Right lobe of liver (tissue), 6 donors: Measurements from ENCODE around the gene BTG2. TPM values are rescaled to one million over a fixed set of nuclear protein-coding genes. Genes with fewer than 3 reads are reported as not detected.

Experiments
- ATAC-seq, 4 donors: fragments of 200-7000 bp; cut with Tn5 transposase; one replicate each; pipeline ENCODE4 v1.9.1; 2020; ENCODE audit warnings: mild to moderate bottlenecking in 4 of 4, moderate library complexity in 4 of 4
- DNase-seq, 3 donors: peaks; one replicate each; pipeline ENCODE4 v3.0.0-alpha.2; 2020
- H3K27ac ChIP-seq, 3 donors: fragments of 200-600 bp; one replicate each; pipeline ENCODE4 v1.8.0; 2022
- H3K27me3 ChIP-seq, 2 donors: fragments of 200-600 bp; one replicate each; pipeline ENCODE4 v1.8.0; 2022
- H3K36me3 ChIP-seq, 4 donors: fragments of 200-600 bp; sonication (generic) in 1 of 4; one replicate each; pipeline versions ENCODE4 v1.5.1 to v1.8.0; 2017 to 2022; ENCODE audit warnings: control low read depth in 1 of 4
- H3K4me1 ChIP-seq, 4 donors: fragments of 200-600 bp; sonication (generic) in 1 of 4; one replicate each; pipeline versions ENCODE4 v1.5.1 to v1.8.0; 2017 to 2022; ENCODE audit warnings: control low read depth in 1 of 4
- H3K4me3 ChIP-seq, 3 donors: fragments of 200-600 bp; one replicate each; pipeline ENCODE4 v1.8.0; 2022
- H3K9me3 ChIP-seq, 4 donors: fragments of 200-600 bp; sonication (generic) in 1 of 4; one replicate each; pipeline versions ENCODE4 v1.5.1 to v1.8.0; 2017 to 2022; ENCODE audit warnings: control low read depth in 1 of 4
- POLR2A ChIP-seq: fragments of 450-650 bp; IDR thresholded peaks from one replicate; pipeline ENCODE4 v1.6.1; 2017; ENCODE audit warnings: antibody characterized with exemption, mild to moderate bottlenecking
- WGBS: methylation state at CpG from one replicate; pipeline ENCODE4 v1.1.6; 2018; ENCODE audit warnings: low coverage, low lambda C conversion rate; ENCODE audit not compliant: insufficient coverage; ENCODE audit errors: missing lambda C conversion rate; 5-methylcytosine and 5-hydroxymethylcytosine counted together
- intact Hi-C, 2 donors: fragments of 100-400 bp; cut with DNase I; formaldehyde crosslinking; loops; one replicate each; pipeline versions ENCODE4 v1.11.2 to v1.14.1; 2022
- total RNA-seq, 6 experiments: library from RNA; depleted of rRNA in 2 of 6; stranded (reverse); fragments of >200 nt in 2 of 6; fragmentation: NEBNext Ultra II Directional in 3 of 6; extraction: Animal tissue kit (Norgen Biotek cat#: 25700) in 3 of 6; gene quantifications; one replicate each; pipeline versions ENCODE4 v1.1.0 to v1.2.4, GENCODE V29; 2016 to 2023
- TF ChIP-seq, protein P1 (sequence below), 4 donors: fragments of 200-600 bp in 3 of 4; fragments of 450-650 bp in 1 of 4; IDR thresholded peaks; one replicate each; pipeline versions ENCODE4 v1.5.1 to v1.8.0; 2016 to 2022; ENCODE audit warnings: antibody characterized with exemption in 4 of 4, mild to moderate bottlenecking in 2 of 4
- donor health status: DM: no; HTN: yes; CAD: no.
- donor health status: DM: no; HTN: no; CAD: no.
- donor health status: DM: no; HTN: no; CAD: no.
- donor health status: DM: no; HTN: yes; CAD: no.
- donor health status: DM: no; HTN: yes; CAD: no.

BTG2 gene
- total RNA-seq, 6 experiments from 2014 or later: 2.0 to 11.2 (median 5.4) TPM

DNA sequence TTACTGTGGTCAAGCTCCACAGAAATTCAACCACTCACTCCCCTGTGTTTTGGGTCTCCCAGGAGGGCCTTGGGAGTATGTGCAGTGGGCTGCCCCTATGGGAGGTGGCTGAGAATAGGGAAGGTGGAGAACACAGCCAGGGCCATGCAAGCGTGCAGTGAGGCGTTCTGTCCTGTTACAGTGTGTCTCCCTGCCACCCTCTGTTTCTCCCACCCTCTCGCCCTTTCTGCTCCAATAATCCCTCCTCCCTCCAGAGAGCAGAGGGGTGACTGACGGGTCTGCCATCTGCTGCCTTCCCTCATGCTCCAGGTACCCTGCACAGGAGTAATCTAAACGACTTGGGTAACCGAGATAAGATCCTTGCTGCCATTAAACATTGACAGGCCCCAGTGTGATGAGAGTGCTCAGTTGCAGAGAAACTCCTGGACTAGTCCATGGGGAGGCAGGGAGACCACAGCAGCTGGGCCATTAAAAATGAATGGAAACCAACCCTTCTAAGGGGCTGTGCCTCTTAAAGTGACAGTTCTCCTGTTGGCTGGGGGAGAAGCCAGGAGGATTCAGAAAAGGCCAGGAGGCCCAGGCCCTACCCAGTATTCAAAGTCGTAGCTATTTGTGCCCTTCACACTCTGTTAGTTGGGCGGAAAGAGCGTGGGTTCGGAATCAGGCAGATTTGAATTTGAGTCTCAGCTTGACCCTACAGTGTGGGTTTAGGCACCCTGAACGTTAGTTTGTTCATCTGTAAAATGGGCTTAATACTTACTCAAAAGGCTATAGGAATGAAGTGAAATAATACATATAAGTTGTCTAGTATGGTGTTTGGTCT lies 22.4 kb upstream of the BTG2 start:
- H3K4me1 ChIP-seq: no peaks in the 10 kb centered on the region
- no peaks in the 10 kb centered on the region for H3K36me3 ChIP-seq
- DNase-seq (peak in 1 of 3 donors; percentile 33), ATAC-seq (no peak)
- no peak overlapping the region for H3K4me3 ChIP-seq
- WGBS: 67% methylated on average over 8 of the region's 11 CpGs
- TF ChIP-seq, protein P1, sequence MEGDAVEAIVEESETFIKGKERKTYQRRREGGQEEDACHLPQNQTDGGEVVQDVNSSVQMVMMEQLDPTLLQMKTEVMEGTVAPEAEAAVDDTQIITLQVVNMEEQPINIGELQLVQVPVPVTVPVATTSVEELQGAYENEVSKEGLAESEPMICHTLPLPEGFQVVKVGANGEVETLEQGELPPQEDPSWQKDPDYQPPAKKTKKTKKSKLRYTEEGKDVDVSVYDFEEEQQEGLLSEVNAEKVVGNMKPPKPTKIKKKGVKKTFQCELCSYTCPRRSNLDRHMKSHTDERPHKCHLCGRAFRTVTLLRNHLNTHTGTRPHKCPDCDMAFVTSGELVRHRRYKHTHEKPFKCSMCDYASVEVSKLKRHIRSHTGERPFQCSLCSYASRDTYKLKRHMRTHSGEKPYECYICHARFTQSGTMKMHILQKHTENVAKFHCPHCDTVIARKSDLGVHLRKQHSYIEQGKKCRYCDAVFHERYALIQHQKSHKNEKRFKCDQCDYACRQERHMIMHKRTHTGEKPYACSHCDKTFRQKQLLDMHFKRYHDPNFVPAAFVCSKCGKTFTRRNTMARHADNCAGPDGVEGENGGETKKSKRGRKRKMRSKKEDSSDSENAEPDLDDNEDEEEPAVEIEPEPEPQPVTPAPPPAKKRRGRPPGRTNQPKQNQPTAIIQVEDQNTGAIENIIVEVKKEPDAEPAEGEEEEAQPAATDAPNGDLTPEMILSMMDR (IDR thresholded peaks at IDR 0.05): no peak
- TF ChIP-seq POLR2A: no peak
- no peaks in the 10 kb centered on the region for H3K27me3 ChIP-seq
- no peak overlapping the region for H3K27ac ChIP-seq
- intact Hi-C loops: no loop called here
- H3K9me3 ChIP-seq: no peaks in the 10 kb centered on the region

DNA sequence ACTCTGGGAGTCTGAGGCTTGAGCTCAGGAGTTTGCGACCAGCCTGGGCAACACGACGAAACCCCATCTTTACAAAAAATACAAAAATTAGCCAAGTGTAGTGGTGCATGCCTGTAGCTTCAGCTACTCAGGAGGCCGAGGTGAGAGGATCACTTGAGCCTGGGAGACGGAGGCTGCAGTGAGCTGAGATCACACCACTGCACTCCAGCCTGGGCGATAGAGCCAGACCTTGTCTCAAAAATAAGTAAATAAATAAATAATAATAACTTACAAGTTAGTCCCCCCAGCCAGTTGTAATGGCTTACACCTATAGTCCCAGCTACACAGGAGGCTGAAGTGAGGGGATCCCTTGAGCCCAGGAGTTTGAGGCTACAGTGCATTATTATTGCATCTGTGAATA lies 21.7 kb upstream of the BTG2 start:
- no peaks in the 10 kb centered on the region for H3K4me1 ChIP-seq
- 88% methylated on average over 6 of the region's 6 CpGs for WGBS
- DNase-seq: peak in 1 of 3 donors; percentile 18

DNA sequence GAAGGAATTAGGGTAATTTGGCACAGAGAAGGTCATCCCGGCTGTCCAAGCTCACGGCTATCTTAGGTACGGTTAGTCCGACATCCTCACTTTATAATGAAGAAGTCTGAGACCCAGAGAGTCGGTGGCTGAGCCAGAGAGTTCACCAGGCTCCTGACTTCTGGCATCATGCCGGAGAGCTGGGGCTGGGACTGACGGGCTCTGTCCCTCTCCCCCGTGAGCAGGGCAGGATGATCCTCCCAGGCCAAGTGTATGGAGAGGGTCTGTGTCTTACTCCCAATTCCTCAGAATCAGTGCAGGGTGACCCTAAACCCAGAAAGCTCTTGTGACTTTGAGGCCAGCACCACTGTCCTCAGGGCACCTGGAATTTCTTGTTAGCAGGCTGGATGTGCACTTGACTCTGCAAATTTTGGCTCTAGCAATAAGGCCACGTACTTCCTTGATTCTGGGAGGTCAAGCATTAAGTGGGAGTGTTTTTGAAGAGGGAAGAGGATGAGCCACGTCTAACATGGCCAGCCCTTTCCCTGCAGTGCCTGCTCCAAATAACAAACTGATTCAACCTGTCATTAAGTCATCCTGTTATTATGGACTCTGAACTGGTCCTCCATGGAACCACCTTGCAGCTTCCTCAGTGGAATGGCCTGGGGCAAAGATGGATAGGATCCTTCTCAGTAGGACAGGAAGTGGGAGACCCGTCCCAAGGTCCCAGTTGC lies 20.8 kb upstream of the BTG2 start:
- H3K4me1 ChIP-seq: no peaks in the 10 kb centered on the region
- ATAC-seq (no peak), DNase-seq (peak in 1 of 3 donors; percentile 46)

More for the DNA sequence above, 21.7 kb upstream of the BTG2 start:
- no peak for ATAC-seq
- Histone ChIP-seq H3K4me3 (no peak overlapping the region), H3K36me3 (no peaks in the 10 kb centered on the region), H3K27me3 (no peaks in the 10 kb centered on the region), H3K9me3 (no peaks in the 10 kb centered on the region), H3K27ac (no peak overlapping the region)
- TF ChIP-seq, protein P1 (IDR thresholded peaks at IDR 0.05): no peak
- no peak for TF ChIP-seq POLR2A
- intact Hi-C loops: no loop called here

DNA sequence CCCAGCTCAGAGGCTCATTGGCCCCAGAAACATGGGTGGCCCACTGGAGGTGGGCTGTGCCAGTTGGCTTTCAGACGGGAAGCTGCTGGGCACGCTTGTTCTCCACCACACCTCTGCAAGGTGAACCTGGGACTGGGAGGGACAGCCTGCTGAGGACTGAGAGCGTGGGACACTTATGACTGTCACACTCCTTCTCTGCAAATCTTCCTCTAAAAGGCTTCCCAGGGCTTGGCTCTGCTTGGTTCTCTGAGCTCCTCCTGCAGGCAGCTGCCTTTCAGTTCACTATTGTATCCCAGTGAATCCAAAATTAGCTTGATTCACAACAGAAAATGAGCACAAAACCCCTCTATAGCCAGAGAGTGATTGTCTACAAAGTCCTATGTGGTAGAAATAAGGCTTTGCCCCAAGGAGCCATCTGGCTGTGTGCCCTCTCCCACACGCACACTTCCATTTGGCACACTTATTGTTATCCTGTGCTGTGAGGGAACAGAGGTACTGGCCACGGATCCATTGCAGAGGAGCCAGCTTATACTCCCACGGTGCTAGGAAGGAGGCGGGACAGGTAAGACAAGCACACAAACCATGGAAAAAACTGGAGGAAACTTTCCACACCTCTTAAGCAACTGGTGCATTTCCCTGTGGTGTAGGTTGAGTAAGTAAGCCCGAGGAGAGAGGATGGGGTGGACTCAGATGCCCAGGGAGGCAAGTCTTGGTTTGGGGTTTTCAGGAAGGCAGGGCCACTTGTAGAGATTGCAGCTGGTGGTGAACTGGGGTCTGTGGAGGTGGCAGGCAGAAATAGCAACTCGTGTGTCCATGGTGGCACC lies 18.9 kb upstream of the BTG2 start:
- Histone ChIP-seq H3K4me1 (peaks cover 0 to 13% (median 2%) of the 10 kb centered on the region in 4 donors), H3K9me3 (no peaks in the 10 kb centered on the region), H3K4me3 (no peak overlapping the region), H3K27ac (peak overlapping the region; percentile 56 to 72 (median 68)), H3K36me3 (no peaks in the 10 kb centered on the region), H3K27me3 (no peaks in the 10 kb centered on the region)
- DNase-seq (no peak), ATAC-seq (no peak)
- no peak for TF ChIP-seq POLR2A
- TF ChIP-seq, protein P1 (IDR thresholded peaks at IDR 0.05): no peak
- WGBS: 52% methylated on average over 6 of the region's 9 CpGs
- intact Hi-C loops: no loop called here

More for the DNA sequence above, 20.8 kb upstream of the BTG2 start:
- Histone ChIP-seq H3K27me3 (no peaks in the 10 kb centered on the region), H3K36me3 (no peaks in the 10 kb centered on the region), H3K9me3 (no peaks in the 10 kb centered on the region), H3K27ac (no peak overlapping the region), H3K4me3 (no peak overlapping the region)
- TF ChIP-seq, protein P1 (IDR thresholded peaks at IDR 0.05): no peak
- 83% methylated on average over 5 of the region's 11 CpGs for WGBS
- intact Hi-C loops: no loop called here
